ENCODE results near the gene TAF11.
"Not testable (repeated sequence)": the region's sequence is repeated elsewhere in the genome, so short reads cannot be mapped to it uniquely, and the experiment has no call there.

TAF11 gene

GRCh38 chr6:34867484-34867883 is 20.4 kb downstream of the TAF11 start:
- no peak for DNase-seq (ENCODE audit: low read depth in 3 of 3, low spot score in 1 of 3)

GRCh38 chr6:34866509-34866908 is 21.3 kb downstream of the TAF11 start:
- no peak for DNase-seq (ENCODE audit: low read depth in 3 of 3, low spot score in 1 of 3)

- no peak for DNase-seq (ENCODE audit: low read depth in 3 of 3, low spot score in 1 of 3)
Measured at GRCh38 chr6:34865107-34865506, 22.7 kb downstream of the TAF11 start.

- DNase-seq (ENCODE audit: low read depth in 3 of 3, low spot score in 1 of 3) = no peak
Measured at GRCh38 chr6:34864007-34864406, 23.8 kb downstream of the TAF11 start.

- no peak for DNase-seq (ENCODE audit: low read depth in 3 of 3, low spot score in 1 of 3)
Measured at GRCh38 chr6:34860776-34861175, 27.1 kb downstream of the TAF11 start.

GRCh38 chr6:34859951-34860350 is 27.9 kb downstream of the TAF11 start:
- DNase-seq (ENCODE audit: low read depth in 3 of 3, low spot score in 1 of 3) = no peak

- no peak for DNase-seq (ENCODE audit: low read depth in 3 of 3, low spot score in 1 of 3)
Measured at GRCh38 chr6:34858681-34859080, 29.2 kb downstream of the TAF11 start.

GRCh38 chr6:34855463-34855862 is 32.4 kb downstream of the TAF11 start:
- DNase-seq (ENCODE audit: low read depth in 3 of 3, low spot score in 1 of 3) = no peak

- DNase-seq (ENCODE audit: low read depth in 3 of 3, low spot score in 1 of 3) = no peak
Measured at GRCh38 chr6:34852406-34853085, 35.3 kb downstream of the TAF11 start.

- no peak for DNase-seq (ENCODE audit: low read depth in 3 of 3, low spot score in 1 of 3)
Measured at GRCh38 chr6:34851361-34851760, 36.5 kb downstream of the TAF11 start.

- not testable (repeated sequence) for DNase-seq (ENCODE audit: low read depth in 3 of 3, low spot score in 1 of 3)
Measured at GRCh38 chr6:34849066-34849465, 38.8 kb downstream of the TAF11 start.

- DNase-seq (ENCODE audit: low read depth in 3 of 3, low spot score in 1 of 3) = no peak
Measured at GRCh38 chr6:34839666-34840352, 48.0 kb downstream of the TAF11 start.

GRCh38 chr6:34837528-34837927 is 50.3 kb downstream of the TAF11 start:
- DNase-seq (ENCODE audit: low read depth in 3 of 3, low spot score in 1 of 3) = no peak

GRCh38 chr6:34836451-34836850 is 51.4 kb downstream of the TAF11 start:
- no peak for DNase-seq (ENCODE audit: low read depth in 3 of 3, low spot score in 1 of 3)

- no peak for DNase-seq (ENCODE audit: low read depth in 3 of 3, low spot score in 1 of 3)
Measured at GRCh38 chr6:34836008-34836407, 51.8 kb downstream of the TAF11 start.

- DNase-seq (ENCODE audit: low read depth in 3 of 3, low spot score in 1 of 3) = no peak
Measured at GRCh38 chr6:34834789-34835518, 52.9 kb downstream of the TAF11 start.

- no peak for DNase-seq (ENCODE audit: low read depth in 3 of 3, low spot score in 1 of 3)
Measured at GRCh38 chr6:34832942-34833341, 54.9 kb downstream of the TAF11 start.

GRCh38 chr6:34829137-34829536 is 58.7 kb downstream of the TAF11 start:
- DNase-seq (ENCODE audit: low read depth in 3 of 3, low spot score in 1 of 3) = no peak
